22Rv1 (cell line): Measurements from ENCODE around the gene ATP1B1.

Experiments
- H3K27ac ChIP-seq: fragments of 450-650 bp; 2 replicates; pipeline ENCODE4 v1.5.1; 2017
- CTCF ChIP-seq: fragments of 450-650 bp; IDR thresholded peaks from 2 replicates; pipeline ENCODE4 v1.5.1; 2017; ENCODE audit warnings: mild to moderate bottlenecking
- ZFX ChIP-seq: fragments of 450-650 bp; IDR thresholded peaks from 2 replicates; pipeline ENCODE4 v1.6.1; 2017; ENCODE audit warnings: antibody characterized with exemption, borderline replicate concordance

Gene ATP1B1

GRCh38 chr1:169113613-169114119 lies 7.2 kb downstream of the ATP1B1 start:
- no peak overlapping the region for H3K27ac ChIP-seq
- no peak for TF ChIP-seq ZFX
- no peak for TF ChIP-seq CTCF

GRCh38 chr1:169115891-169116585 lies 9.5 kb downstream of the ATP1B1 start:
- TF ChIP-seq ZFX, result no peak
- no peak for TF ChIP-seq CTCF
- no peak overlapping the region for H3K27ac ChIP-seq

- no peak for TF ChIP-seq CTCF
- no peak for TF ChIP-seq ZFX
- H3K27ac ChIP-seq, result no peak overlapping the region
Measured at GRCh38 chr1:169117014-169117413, 10.5 kb downstream of the ATP1B1 start.

- TF ChIP-seq CTCF (no peak), ZFX (no peak)
Measured at GRCh38 chr1:169117599-169117998, 11.1 kb downstream of the ATP1B1 start.

GRCh38 chr1:169118227-169118626 lies 11.7 kb downstream of the ATP1B1 start:
- TF ChIP-seq CTCF (no peak), ZFX (no peak)
- H3K27ac ChIP-seq, result no peak overlapping the region

More at GRCh38 chr1:169117599-169117998, 11.1 kb downstream of the ATP1B1 start:
- no peak overlapping the region for H3K27ac ChIP-seq

- no peak overlapping the region for H3K27ac ChIP-seq
- no peak for TF ChIP-seq ZFX
Measured at GRCh38 chr1:169119405-169119804, 12.9 kb downstream of the ATP1B1 start.

- no peak overlapping the region for H3K27ac ChIP-seq
- TF ChIP-seq ZFX (no peak), CTCF (no peak)
Measured at GRCh38 chr1:169120066-169120465, 13.6 kb downstream of the ATP1B1 start.
